Chondrocyte (in vitro differentiated cells): ENCODE measurements around the gene GREB1. TPM values are rescaled to one million over a fixed set of nuclear protein-coding genes. Genes with fewer than 3 reads are reported as not detected.

Source experiments
- DNase-seq: peaks from one replicate; pipeline ENCODE4 v3.0.0; 2021; ENCODE audit warnings: mixed read lengths, low spot score
- H3K27ac Mint-ChIP-seq: one replicate; pipeline ENCODE4 v1.8.0; 2021; ENCODE audit warnings: mild to moderate bottlenecking, moderate library complexity, mixed read lengths; ENCODE audit not compliant: unreplicated experiment
- H3K27me3 Mint-ChIP-seq: 2 replicates; pipeline ENCODE4 v1.8.0; 2021; ENCODE audit warnings: low read depth, mixed read lengths
- H3K36me3 Mint-ChIP-seq: 2 replicates; pipeline ENCODE4 v1.8.0; 2021; ENCODE audit warnings: low read depth, mixed read lengths
- H3K4me1 Mint-ChIP-seq: 2 replicates; pipeline ENCODE4 v1.8.0; 2021; ENCODE audit warnings: low read depth, mild to moderate bottlenecking, mixed read lengths
- H3K4me3 Mint-ChIP-seq: one replicate; pipeline ENCODE4 v1.8.0; 2021; ENCODE audit warnings: mild to moderate bottlenecking, moderate library complexity, mixed read lengths; ENCODE audit not compliant: unreplicated experiment
- H3K9me3 Mint-ChIP-seq: 2 replicates; pipeline ENCODE4 v1.8.0; 2021; ENCODE audit warnings: low read depth, mixed read lengths
- CTCF ChIP-seq: fragments of 200-600 bp; sonication (generic); IDR thresholded peaks from 2 replicates; pipeline ENCODE4 v1.5.0; 2021; ENCODE audit warnings: antibody characterized with exemption, mild to moderate bottlenecking, moderate library complexity
- total RNA-seq: library from RNA; stranded (reverse); gene quantifications from 3 replicates; pipeline ENCODE4 v1.2.1, GENCODE V29; 2021

Gene GREB1
- total RNA-seq, 1 donor from 2014 or later: 0.52 TPM

GRCh38 chr2:11628675-11629074 lies 94.8 kb downstream of the GREB1 start:
- Mint-ChIP-seq H3K36me3 (peaks cover 3% of the 10 kb centered on the region), H3K4me3 (no peak overlapping the region), H3K27me3 (no peaks in the 10 kb centered on the region), H3K27ac (no peak overlapping the region), H3K4me1 (no peaks in the 10 kb centered on the region), H3K9me3 (peaks cover 6% of the 10 kb centered on the region)
- no peak for DNase-seq
- TF ChIP-seq CTCF: no peak

DNA sequence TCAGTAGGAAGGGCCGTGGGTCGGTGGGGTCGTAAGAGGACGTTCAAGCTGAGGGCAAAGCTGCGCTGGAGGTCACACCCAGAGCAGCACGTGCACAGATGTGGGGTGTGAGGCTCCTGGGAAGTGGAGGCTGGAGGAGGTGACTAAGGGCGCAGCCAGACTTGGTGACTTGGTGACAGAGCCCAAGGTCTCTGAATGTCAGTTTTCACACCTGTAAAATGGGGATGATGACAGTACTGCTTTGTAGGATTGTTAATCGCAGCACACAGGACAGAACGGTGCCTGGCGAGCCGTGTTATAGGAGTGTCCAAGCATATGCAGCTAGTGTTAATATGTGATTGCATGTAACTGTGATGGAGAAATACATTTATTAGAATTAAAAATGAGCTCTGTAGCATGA lies 95.4 kb downstream of the GREB1 start:
- no peak for DNase-seq
- no peaks in the 10 kb centered on the region for H3K4me1 Mint-ChIP-seq
- H3K27ac Mint-ChIP-seq: no peak overlapping the region
- peaks cover 6% of the 10 kb centered on the region for H3K9me3 Mint-ChIP-seq
- no peaks in the 10 kb centered on the region for H3K27me3 Mint-ChIP-seq
- no peak for TF ChIP-seq CTCF
- H3K4me3 Mint-ChIP-seq: no peak overlapping the region
- peaks cover 3% of the 10 kb centered on the region for H3K36me3 Mint-ChIP-seq

GRCh38 chr2:11629851-11630250 lies 96.0 kb downstream of the GREB1 start:
- Mint-ChIP-seq H3K27me3 (no peaks in the 10 kb centered on the region), H3K4me1 (no peaks in the 10 kb centered on the region), H3K4me3 (no peak overlapping the region), H3K36me3 (peaks cover 3% of the 10 kb centered on the region), H3K9me3 (peaks cover 6% of the 10 kb centered on the region), H3K27ac (no peak overlapping the region)
- DNase-seq: no peak
- no peak for TF ChIP-seq CTCF

- no peak overlapping the region for H3K4me3 Mint-ChIP-seq
- no peak overlapping the region for H3K27ac Mint-ChIP-seq
- H3K27me3 Mint-ChIP-seq: no peaks in the 10 kb centered on the region
- no peak for TF ChIP-seq CTCF
- no peaks in the 10 kb centered on the region for H3K4me1 Mint-ChIP-seq
- no peak for DNase-seq
- peaks cover 3% of the 10 kb centered on the region for H3K36me3 Mint-ChIP-seq
- peaks cover 6% of the 10 kb centered on the region for H3K9me3 Mint-ChIP-seq
Measured at GRCh38 chr2:11630855-11631254, 97.0 kb downstream of the GREB1 start.

- Mint-ChIP-seq H3K4me1 (no peaks in the 10 kb centered on the region), H3K9me3 (peaks cover 6% of the 10 kb centered on the region), H3K36me3 (peaks cover 3% of the 10 kb centered on the region), H3K27ac (no peak overlapping the region), H3K4me3 (no peak overlapping the region), H3K27me3 (peaks cover 2% of the 10 kb centered on the region)
- DNase-seq: no peak
- no peak for TF ChIP-seq CTCF
Measured at GRCh38 chr2:11631462-11631861, 97.6 kb downstream of the GREB1 start.
